HepG2 (cell line): ENCODE data around the gene SLC34A3. TPM values are rescaled to one million over a fixed set of nuclear protein-coding genes. Genes with fewer than 3 reads are reported as not detected.
A peak's percentile ranks its signal among the peaks of the same experiment; 100 is the strongest.

ENCODE experiments used
- HOXA3 ChIP-seq: sonication (generic); formaldehyde crosslinking; IDR thresholded peaks from 2 replicates; pipeline ENCODE4 v1.5.0; 2020; ENCODE audit warnings: missing genetic modification reagents
- IRX3 ChIP-seq: sonication (generic); formaldehyde crosslinking; IDR thresholded peaks from 2 replicates; pipeline ENCODE4 v1.8.1; 2023; ENCODE audit warnings: mild to moderate bottlenecking, low read depth, missing genetic modification reagents, borderline replicate concordance
- JDP2 ChIP-seq: sonication (generic); formaldehyde crosslinking; IDR thresholded peaks from 2 replicates; pipeline ENCODE4 v1.8.1; 2022; ENCODE audit warnings: missing genetic modification reagents, borderline replicate concordance
- NCOA5 ChIP-seq: sonication (generic); formaldehyde crosslinking; IDR thresholded peaks from 2 replicates; pipeline ENCODE4 v1.4.0; 2020; ENCODE audit warnings: missing genetic modification reagents
- SP4 ChIP-seq: sonication (generic); formaldehyde crosslinking; IDR thresholded peaks from 2 replicates; pipeline ENCODE4 v1.8.1; 2023; ENCODE audit warnings: mild to moderate bottlenecking, missing genetic modification reagents
- ZNF382 ChIP-seq: sonication (generic); formaldehyde crosslinking; IDR thresholded peaks from 2 replicates; pipeline ENCODE4 v1.5.0; 2020; ENCODE audit warnings: missing genetic modification reagents, mild to moderate bottlenecking, borderline replicate concordance
- ZNF670 ChIP-seq: sonication (generic); formaldehyde crosslinking; IDR thresholded peaks from 2 replicates; pipeline ENCODE4 v1.8.0; 2022; ENCODE audit warnings: mild to moderate bottlenecking, missing genetic modification reagents, borderline replicate concordance
- ZNF7 ChIP-seq: IDR thresholded peaks from 2 replicates; pipeline ENCODE4 v1.6.1; 2016; ENCODE audit warnings: missing biosample characterization, missing genetic modification reagents
- ZNF747 ChIP-seq: sonication (generic); formaldehyde crosslinking; IDR thresholded peaks from 2 replicates; pipeline ENCODE4 v1.8.1; 2023; ENCODE audit warnings: missing genetic modification reagents, mild to moderate bottlenecking, borderline replicate concordance
- polyA plus RNA-seq, 8 experiments: library from polyadenylated mRNA; depleted of rRNA in 3 of 8; stranded (reverse) in 7 of 8; unstranded in 1 of 8; fragments of >200 nt; fragmentation: Illumina TruSeq in 4 of 8; extraction: Trizol in 4 of 8; gene quantifications; 2 replicates each; pipeline versions ENCODE4 v1.2.1 to v1.2.3, GENCODE V29; 2011 to 2016; ENCODE audit warnings: low read depth in 4 of 8, missing spikeins in 1 of 8, mixed read lengths in 1 of 8; ENCODE audit not compliant: insufficient read depth in 1 of 8
- total RNA-seq, 5 experiments: library from RNA; depleted of rRNA; stranded (reverse); fragments of >200 nt; fragmentation: Illumina TruSeq; extraction: Trizol; gene quantifications; 2 replicates each; pipeline ENCODE4 v1.2.3, GENCODE V29; 2016; ENCODE audit warnings: low read depth in 1 of 5
- TF ChIP-seq, protein P1 (sequence below): sonication (generic); formaldehyde crosslinking; IDR thresholded peaks from 2 replicates; pipeline ENCODE4 v1.4.0; 2020; ENCODE audit warnings: low read depth, mild to moderate bottlenecking, missing genetic modification reagents
- TF ChIP-seq, protein P2 (sequence below): sonication (generic); IDR thresholded peaks from 2 replicates; pipeline ENCODE4 v1.6.1; 2016; ENCODE audit warnings: low read depth, borderline replicate concordance
- TF ChIP-seq, protein P3 (sequence below): sonication (generic); formaldehyde crosslinking; IDR thresholded peaks from 2 replicates; pipeline ENCODE4 v1.4.0; 2020; ENCODE audit warnings: missing genetic modification reagents
- TF ChIP-seq, protein P4 (sequence below): IDR thresholded peaks from 2 replicates; pipeline ENCODE4 v1.6.1; 2016; ENCODE audit warnings: missing compliant biosample characterization, missing genetic modification reagents, borderline replicate concordance
- TF ChIP-seq, protein P5 (sequence below): IDR thresholded peaks from 2 replicates; pipeline ENCODE4 v1.4.0; 2020; ENCODE audit warnings: mild to moderate bottlenecking, missing genetic modification reagents

The SLC34A3 gene
- total and polyA plus RNA-seq, 2 of the 13 experiments (the other 11 are each of a cell fraction or from before 2014, with no cell fraction given), result 0.07 to 1.0 TPM

DNA sequence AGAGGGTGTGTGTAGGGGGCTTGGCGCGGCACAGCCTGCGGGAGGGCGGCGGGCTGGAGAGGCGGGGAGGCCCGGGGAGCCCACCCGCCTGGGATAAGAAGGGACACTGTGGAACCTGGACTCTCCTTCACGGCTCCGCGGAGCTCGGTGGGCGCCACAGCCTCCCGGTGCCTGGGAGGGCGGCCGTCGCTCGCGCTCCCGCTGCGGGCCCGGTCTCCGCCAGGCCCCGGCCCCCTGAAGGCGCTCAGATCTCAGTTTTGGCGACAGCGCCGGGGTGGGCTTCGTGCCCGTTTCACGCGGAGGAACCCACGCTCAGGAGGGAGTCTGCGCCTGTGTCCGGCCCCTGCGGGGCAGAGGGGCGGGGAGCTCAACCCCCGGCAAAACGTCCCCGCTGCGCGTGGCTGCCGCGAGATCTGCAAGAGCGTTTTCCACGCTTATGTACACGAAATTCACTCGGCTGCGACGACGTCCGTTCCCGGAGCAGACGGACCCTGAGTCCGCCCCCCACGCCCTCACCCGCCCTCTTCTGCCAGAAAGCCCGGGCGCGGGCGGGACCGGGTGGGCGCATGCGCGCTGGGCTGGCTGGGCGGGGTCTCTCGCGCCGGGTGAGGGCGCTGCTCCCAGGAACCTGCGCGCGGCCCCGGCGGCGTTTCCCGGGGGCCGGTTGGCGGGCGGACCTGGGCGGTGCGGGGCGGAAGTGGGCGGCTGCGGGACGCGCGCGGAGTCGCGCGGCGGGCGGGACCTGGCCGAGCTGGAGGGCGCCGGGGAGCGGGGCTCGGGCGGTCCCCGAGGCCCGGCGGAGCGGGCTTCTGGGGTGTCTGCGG lies 24.1 kb downstream of the SLC34A3 start, which contains the start of gene NELFB (continued):
- TF ChIP-seq, protein P1, sequence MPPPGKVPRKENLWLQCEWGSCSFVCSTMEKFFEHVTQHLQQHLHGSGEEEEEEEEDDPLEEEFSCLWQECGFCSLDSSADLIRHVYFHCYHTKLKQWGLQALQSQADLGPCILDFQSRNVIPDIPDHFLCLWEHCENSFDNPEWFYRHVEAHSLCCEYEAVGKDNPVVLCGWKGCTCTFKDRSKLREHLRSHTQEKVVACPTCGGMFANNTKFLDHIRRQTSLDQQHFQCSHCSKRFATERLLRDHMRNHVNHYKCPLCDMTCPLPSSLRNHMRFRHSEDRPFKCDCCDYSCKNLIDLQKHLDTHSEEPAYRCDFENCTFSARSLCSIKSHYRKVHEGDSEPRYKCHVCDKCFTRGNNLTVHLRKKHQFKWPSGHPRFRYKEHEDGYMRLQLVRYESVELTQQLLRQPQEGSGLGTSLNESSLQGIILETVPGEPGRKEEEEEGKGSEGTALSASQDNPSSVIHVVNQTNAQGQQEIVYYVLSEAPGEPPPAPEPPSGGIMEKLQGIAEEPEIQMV, result no peak; the same call in 1 of the 2 replicates
- no peak for TF ChIP-seq NCOA5 (CRISPR knock-in tag)
- no peak; the same call in 1 of the 2 replicates for TF ChIP-seq ZNF747
- peak; percentile 63; the same call in 1 of the 2 replicates for TF ChIP-seq JDP2 (CRISPR knock-in tag)
- no peak for TF ChIP-seq ZNF670 (CRISPR knock-in tag)
- TF ChIP-seq, protein P2, sequence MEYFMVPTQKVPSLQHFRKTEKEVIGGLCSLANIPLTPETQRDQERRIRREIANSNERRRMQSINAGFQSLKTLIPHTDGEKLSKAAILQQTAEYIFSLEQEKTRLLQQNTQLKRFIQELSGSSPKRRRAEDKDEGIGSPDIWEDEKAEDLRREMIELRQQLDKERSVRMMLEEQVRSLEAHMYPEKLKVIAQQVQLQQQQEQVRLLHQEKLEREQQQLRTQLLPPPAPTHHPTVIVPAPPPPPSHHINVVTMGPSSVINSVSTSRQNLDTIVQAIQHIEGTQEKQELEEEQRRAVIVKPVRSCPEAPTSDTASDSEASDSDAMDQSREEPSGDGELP, result no peak
- TF ChIP-seq, protein P3, sequence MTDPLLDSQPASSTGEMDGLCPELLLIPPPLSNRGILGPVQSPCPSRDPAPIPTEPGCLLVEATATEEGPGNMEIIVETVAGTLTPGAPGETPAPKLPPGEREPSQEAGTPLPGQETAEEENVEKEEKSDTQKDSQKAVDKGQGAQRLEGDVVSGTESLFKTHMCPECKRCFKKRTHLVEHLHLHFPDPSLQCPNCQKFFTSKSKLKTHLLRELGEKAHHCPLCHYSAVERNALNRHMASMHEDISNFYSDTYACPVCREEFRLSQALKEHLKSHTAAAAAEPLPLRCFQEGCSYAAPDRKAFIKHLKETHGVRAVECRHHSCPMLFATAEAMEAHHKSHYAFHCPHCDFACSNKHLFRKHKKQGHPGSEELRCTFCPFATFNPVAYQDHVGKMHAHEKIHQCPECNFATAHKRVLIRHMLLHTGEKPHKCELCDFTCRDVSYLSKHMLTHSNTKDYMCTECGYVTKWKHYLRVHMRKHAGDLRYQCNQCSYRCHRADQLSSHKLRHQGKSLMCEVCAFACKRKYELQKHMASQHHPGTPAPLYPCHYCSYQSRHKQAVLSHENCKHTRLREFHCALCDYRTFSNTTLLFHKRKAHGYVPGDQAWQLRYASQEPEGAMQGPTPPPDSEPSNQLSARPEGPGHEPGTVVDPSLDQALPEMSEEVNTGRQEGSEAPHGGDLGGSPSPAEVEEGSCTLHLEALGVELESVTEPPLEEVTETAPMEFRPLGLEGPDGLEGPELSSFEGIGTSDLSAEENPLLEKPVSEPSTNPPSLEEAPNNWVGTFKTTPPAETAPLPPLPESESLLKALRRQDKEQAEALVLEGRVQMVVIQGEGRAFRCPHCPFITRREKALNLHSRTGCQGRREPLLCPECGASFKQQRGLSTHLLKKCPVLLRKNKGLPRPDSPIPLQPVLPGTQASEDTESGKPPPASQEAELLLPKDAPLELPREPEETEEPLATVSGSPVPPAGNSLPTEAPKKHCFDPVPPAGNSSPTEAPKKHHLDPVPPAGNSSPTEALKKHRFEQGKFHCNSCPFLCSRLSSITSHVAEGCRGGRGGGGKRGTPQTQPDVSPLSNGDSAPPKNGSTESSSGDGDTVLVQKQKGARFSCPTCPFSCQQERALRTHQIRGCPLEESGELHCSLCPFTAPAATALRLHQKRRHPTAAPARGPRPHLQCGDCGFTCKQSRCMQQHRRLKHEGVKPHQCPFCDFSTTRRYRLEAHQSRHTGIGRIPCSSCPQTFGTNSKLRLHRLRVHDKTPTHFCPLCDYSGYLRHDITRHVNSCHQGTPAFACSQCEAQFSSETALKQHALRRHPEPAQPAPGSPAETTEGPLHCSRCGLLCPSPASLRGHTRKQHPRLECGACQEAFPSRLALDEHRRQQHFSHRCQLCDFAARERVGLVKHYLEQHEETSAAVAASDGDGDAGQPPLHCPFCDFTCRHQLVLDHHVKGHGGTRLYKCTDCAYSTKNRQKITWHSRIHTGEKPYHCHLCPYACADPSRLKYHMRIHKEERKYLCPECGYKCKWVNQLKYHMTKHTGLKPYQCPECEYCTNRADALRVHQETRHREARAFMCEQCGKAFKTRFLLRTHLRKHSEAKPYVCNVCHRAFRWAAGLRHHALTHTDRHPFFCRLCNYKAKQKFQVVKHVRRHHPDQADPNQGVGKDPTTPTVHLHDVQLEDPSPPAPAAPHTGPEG (CRISPR knock-in tag), result peak; percentile 49; the same call in 1 of the 2 replicates
- no peak for TF ChIP-seq ZNF7 (CRISPR knock-in tag)
- TF ChIP-seq, protein P4, sequence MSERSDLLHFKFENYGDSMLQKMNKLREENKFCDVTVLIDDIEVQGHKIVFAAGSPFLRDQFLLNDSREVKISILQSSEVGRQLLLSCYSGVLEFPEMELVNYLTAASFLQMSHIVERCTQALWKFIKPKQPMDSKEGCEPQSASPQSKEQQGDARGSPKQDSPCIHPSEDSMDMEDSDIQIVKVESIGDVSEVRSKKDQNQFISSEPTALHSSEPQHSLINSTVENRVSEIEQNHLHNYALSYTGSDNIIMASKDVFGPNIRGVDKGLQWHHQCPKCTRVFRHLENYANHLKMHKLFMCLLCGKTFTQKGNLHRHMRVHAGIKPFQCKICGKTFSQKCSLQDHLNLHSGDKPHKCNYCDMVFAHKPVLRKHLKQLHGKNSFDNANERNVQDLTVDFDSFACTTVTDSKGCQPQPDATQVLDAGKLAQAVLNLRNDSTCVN (CRISPR knock-in tag), result no peak
- peak; percentile 86; the same call in 1 of the 2 replicates for TF ChIP-seq IRX3 (CRISPR knock-in tag)
- peak; percentile 94 for TF ChIP-seq HOXA3 (CRISPR knock-in tag)
- no peak for TF ChIP-seq ZNF382 (CRISPR knock-in tag)
- peak; percentile 96 for TF ChIP-seq SP4 (CRISPR knock-in tag)
- TF ChIP-seq, protein P5, sequence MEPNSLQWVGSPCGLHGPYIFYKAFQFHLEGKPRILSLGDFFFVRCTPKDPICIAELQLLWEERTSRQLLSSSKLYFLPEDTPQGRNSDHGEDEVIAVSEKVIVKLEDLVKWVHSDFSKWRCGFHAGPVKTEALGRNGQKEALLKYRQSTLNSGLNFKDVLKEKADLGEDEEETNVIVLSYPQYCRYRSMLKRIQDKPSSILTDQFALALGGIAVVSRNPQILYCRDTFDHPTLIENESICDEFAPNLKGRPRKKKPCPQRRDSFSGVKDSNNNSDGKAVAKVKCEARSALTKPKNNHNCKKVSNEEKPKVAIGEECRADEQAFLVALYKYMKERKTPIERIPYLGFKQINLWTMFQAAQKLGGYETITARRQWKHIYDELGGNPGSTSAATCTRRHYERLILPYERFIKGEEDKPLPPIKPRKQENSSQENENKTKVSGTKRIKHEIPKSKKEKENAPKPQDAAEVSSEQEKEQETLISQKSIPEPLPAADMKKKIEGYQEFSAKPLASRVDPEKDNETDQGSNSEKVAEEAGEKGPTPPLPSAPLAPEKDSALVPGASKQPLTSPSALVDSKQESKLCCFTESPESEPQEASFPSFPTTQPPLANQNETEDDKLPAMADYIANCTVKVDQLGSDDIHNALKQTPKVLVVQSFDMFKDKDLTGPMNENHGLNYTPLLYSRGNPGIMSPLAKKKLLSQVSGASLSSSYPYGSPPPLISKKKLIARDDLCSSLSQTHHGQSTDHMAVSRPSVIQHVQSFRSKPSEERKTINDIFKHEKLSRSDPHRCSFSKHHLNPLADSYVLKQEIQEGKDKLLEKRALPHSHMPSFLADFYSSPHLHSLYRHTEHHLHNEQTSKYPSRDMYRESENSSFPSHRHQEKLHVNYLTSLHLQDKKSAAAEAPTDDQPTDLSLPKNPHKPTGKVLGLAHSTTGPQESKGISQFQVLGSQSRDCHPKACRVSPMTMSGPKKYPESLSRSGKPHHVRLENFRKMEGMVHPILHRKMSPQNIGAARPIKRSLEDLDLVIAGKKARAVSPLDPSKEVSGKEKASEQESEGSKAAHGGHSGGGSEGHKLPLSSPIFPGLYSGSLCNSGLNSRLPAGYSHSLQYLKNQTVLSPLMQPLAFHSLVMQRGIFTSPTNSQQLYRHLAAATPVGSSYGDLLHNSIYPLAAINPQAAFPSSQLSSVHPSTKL (CRISPR knock-in tag), result no peak
